ENCODE measurements around the gene TCF12. TPM values are rescaled to one million over a fixed set of nuclear protein-coding genes. Genes with fewer than 3 reads are reported as not detected.

Gene TCF12
- total and polyA plus RNA-seq, 2 donors (not counting 3 experiments of a cell fraction or from before 2014, with no cell fraction given) = 72.1 to 133 TPM

DNA sequence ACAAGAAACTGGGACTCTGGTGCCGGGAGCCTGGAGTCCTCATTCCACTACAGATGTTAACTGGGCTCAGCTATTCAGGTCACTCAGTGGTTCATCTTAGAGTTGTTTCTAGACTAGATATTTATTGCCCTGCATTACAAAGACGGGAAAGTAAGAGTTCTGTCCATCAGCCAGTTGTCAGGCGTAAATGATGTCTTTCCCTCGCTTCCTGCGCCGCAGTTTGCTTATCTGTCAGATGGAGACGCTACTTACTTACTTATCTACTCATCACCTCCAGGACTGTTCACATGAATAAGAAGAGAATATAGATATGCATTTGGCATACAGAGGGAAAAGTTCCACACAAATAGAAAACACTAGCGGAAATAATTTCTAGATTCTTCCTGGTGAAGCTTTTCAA is 410.0 kb downstream of the TCF12 start:
- POLR2A ChIA-PET = no interaction called here
- no TSS peak for BruUV-seq (replicated peaks)
- Histone ChIP-seq H3K9ac (replicated peaks; ENCODE audit: extremely low read depth, insufficient read depth, low read length) (no peak overlapping the region), H3K27me3 (ENCODE audit: control insufficient read depth in 2 of 2, insufficient read depth in 2 of 2, low read length in 2 of 2) (no peaks in the 10 kb centered on the region), H3K4me3 (replicated peaks in 1 of 3; ENCODE audit: insufficient read depth in 1 of 3, low read depth in 1 of 3, low read length in 3 of 3) (no peak overlapping the region), H2AFZ (ENCODE audit: low read depth, low read length) (no peak overlapping the region), H3K27ac (ENCODE audit: insufficient read depth, low read depth, low read length) (no peak overlapping the region), H4K20me1 (replicated peaks; ENCODE audit: control insufficient read depth, extremely low read depth, insufficient read depth, low read length) (no peaks in the 10 kb centered on the region), H3K9me1 (replicated peaks; ENCODE audit: control insufficient read depth, extremely low read depth, insufficient read depth, low read length) (no peaks in the 10 kb centered on the region), H3K4me1 (ENCODE audit: control insufficient read depth, extremely low read depth, insufficient read depth, low read length) (peaks cover 7% of the 10 kb centered on the region), H3K36me3 (ENCODE audit: control insufficient read depth in 2 of 2, extremely low read depth in 1 of 2, insufficient read depth in 2 of 2, low read length in 2 of 2) (no peaks in the 10 kb centered on the region), H3K4me2 (ENCODE audit: insufficient read depth, low read length) (no peak overlapping the region), H3K79me2 (ENCODE audit: control insufficient read depth, insufficient read depth, low read length) (no peaks in the 10 kb centered on the region), H3K9me3 (replicated peaks; ENCODE audit: control insufficient read depth, insufficient read depth, low read length) (no peaks in the 10 kb centered on the region)
- intact Hi-C loops (cut with micrococcal nuclease) = no loop called here
- dilution Hi-C loops (cut with MboI; ENCODE audit: extremely low pct_ligation_motif_present, low sequenced_read_pairs) = loop anchor here (25.0 kb wide), 1 partner anchor 209 kb away; no protein-coding TSS in a partner anchor
- DNase-seq (ENCODE audit: low read depth, low spot score) = no peak
- no peak for TF ChIP-seq POLR2A (IDR thresholded peaks at IDR 0.05; ENCODE audit: low read depth, low read length)
- TF ChIP-seq EZH2 (IDR thresholded peaks at IDR 0.05; ENCODE audit: borderline replicate concordance, low read depth, low read length, severe bottlenecking) = no peak
- no peak for TF ChIP-seq MYC (IDR thresholded peaks at IDR 0.05; ENCODE audit: low read depth, low read length)
- no peak for TF ChIP-seq JUN (IDR thresholded peaks at IDR 0.05; ENCODE audit: borderline replicate concordance, insufficient read depth, insufficient read length, low read depth)
- no peak for TF ChIP-seq POLR2AphosphoS5 (IDR thresholded peaks at IDR 0.05; ENCODE audit: insufficient read depth, low read depth, low read length)
- TF ChIP-seq CTCF (IDR thresholded peaks at IDR 0.05; ENCODE audit: extremely low read depth in 1 of 2, insufficient read depth in 1 of 2, low read depth in 1 of 2, low read length in 2 of 2) = no peak
- TF ChIP-seq, protein P1, sequence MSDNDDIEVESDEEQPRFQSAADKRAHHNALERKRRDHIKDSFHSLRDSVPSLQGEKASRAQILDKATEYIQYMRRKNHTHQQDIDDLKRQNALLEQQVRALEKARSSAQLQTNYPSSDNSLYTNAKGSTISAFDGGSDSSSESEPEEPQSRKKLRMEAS (IDR thresholded peaks at IDR 0.05; ENCODE audit: insufficient read depth, insufficient read length) = no peak
- no peak for TF ChIP-seq FOS (IDR thresholded peaks at IDR 0.05; ENCODE audit: borderline replicate concordance, insufficient read depth, low read length)
- no peak for TF ChIP-seq GATA2 (IDR thresholded peaks at IDR 0.05; ENCODE audit: insufficient read depth, insufficient read length, low read depth, low read length)
- no peak for FAIRE-seq
- CTCF ChIA-PET = interaction anchor here (0.6 to 1.5 kb wide), 4 partner anchors 10 to 421 kb away, joined by 3 to 6 read pairs (median 3); no protein-coding TSS in a partner anchor
